ENCODE data around the gene USP5. TPM values are rescaled to one million over a fixed set of nuclear protein-coding genes. Genes with fewer than 3 reads are reported as not detected.

Gene USP5
- total RNA-seq, 1 experiment from 2014 or later, result 158 TPM

DNA sequence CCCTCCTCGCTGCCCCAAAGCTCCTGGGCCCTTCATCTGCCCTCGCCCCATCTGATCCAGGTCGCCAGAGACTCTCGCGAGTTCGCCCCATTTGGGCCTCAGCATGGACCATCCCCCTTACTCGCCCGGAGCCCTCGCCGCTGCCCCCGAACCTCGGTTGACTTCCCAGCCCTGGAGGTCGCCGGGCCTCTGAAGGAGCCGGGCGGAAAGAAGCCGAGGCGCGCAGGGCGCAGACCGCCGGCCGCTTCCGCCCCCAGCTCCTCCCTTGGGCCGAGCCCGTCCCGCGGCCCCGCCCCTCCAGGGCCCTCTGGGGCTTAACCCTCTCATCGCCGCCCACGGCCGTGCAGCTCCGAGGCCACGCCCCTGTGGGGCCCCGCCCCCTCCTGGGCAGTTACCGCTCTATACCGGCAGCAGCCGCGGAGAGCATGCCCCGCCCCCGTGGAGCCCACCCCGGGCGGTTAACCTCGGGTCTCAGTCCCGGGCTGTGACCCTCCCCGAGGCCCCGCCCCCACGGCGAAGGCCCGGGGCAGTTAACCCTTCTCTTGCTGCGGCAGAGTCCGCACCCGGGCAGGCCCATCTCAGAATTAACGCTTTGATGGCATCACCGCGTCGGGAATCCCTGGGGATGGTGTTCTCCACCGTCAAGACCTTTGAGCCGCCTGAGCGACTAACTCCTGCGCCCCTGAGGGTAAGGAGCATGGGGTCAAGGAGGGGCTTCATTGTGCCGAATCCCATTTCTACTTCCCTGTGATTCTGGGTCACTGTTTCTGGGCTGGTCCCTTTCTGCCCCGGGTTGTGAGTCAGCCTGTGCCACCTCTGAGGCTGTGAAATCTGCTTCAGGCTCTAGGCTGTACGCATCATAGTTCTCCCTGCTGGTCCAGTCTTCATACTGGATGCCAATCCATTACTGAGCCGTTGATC, 21.4 kb downstream of the USP5 start, which contains the start of gene SPSB2 (continued):
- peak; percentile 15; the same call in 1 of the 2 replicates for TF ChIP-seq ZNF232 (CRISPR knock-in tag; IDR thresholded peaks at IDR 0.05)
- TF ChIP-seq ZNF281 (CRISPR knock-in tag; IDR thresholded peaks at IDR 0.05), result no peak
- peak; percentile 84; the same call in 1 of the 2 replicates for TF ChIP-seq E2F5 (CRISPR knock-in tag; IDR thresholded peaks at IDR 0.05)
- TF ChIP-seq NFATC4 (CRISPR knock-in tag; IDR thresholded peaks at IDR 0.05), result no peak
- peak; percentile 99 for TF ChIP-seq SP1 (CRISPR knock-in tag; conservative IDR thresholded peaks at IDR 0.05)
- no peak for TF ChIP-seq PRRX2 (CRISPR knock-in tag; IDR thresholded peaks at IDR 0.05)
- no peak for TF ChIP-seq ATF2 (CRISPR knock-in tag; IDR thresholded peaks at IDR 0.05; ENCODE audit: borderline replicate concordance, low read depth)
- TF ChIP-seq TEAD1 (CRISPR knock-in tag; IDR thresholded peaks at IDR 0.05), result peak; percentile 47; the same call in 1 of the 2 replicates
- no peak for TF ChIP-seq MXD4 (CRISPR knock-in tag; IDR thresholded peaks at IDR 0.05; ENCODE audit: borderline replicate concordance)
- TF ChIP-seq HMGXB4 (CRISPR knock-in tag; IDR thresholded peaks at IDR 0.05), result peak; percentile 53; the same call in 1 of the 2 replicates
- 0 out of 2 replicates have a peak, but pooled peaks have one; percentile 72 for TF ChIP-seq ETV6 (CRISPR knock-in tag; IDR thresholded peaks at IDR 0.05)
- TF ChIP-seq, protein P1, sequence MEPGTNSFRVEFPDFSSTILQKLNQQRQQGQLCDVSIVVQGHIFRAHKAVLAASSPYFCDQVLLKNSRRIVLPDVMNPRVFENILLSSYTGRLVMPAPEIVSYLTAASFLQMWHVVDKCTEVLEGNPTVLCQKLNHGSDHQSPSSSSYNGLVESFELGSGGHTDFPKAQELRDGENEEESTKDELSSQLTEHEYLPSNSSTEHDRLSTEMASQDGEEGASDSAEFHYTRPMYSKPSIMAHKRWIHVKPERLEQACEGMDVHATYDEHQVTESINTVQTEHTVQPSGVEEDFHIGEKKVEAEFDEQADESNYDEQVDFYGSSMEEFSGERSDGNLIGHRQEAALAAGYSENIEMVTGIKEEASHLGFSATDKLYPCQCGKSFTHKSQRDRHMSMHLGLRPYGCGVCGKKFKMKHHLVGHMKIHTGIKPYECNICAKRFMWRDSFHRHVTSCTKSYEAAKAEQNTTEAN (CRISPR knock-in tag; IDR thresholded peaks at IDR 0.05), result peak; percentile 31; the same call in 1 of the 2 replicates
- TF ChIP-seq RORB (CRISPR knock-in tag; IDR thresholded peaks at IDR 0.05), result no peak
- no peak for TF ChIP-seq JUN (CRISPR knock-in tag; IDR thresholded peaks at IDR 0.05)
- TF ChIP-seq, protein P2, sequence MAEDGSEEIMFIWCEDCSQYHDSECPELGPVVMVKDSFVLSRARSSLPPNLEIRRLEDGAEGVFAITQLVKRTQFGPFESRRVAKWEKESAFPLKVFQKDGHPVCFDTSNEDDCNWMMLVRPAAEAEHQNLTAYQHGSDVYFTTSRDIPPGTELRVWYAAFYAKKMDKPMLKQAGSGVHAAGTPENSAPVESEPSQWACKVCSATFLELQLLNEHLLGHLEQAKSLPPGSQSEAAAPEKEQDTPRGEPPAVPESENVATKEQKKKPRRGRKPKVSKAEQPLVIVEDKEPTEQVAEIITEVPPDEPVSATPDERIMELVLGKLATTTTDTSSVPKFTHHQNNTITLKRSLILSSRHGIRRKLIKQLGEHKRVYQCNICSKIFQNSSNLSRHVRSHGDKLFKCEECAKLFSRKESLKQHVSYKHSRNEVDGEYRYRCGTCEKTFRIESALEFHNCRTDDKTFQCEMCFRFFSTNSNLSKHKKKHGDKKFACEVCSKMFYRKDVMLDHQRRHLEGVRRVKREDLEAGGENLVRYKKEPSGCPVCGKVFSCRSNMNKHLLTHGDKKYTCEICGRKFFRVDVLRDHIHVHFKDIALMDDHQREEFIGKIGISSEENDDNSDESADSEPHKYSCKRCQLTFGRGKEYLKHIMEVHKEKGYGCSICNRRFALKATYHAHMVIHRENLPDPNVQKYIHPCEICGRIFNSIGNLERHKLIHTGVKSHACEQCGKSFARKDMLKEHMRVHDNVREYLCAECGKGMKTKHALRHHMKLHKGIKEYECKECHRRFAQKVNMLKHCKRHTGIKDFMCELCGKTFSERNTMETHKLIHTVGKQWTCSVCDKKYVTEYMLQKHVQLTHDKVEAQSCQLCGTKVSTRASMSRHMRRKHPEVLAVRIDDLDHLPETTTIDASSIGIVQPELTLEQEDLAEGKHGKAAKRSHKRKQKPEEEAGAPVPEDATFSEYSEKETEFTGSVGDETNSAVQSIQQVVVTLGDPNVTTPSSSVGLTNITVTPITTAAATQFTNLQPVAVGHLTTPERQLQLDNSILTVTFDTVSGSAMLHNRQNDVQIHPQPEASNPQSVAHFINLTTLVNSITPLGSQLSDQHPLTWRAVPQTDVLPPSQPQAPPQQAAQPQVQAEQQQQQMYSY (CRISPR knock-in tag; IDR thresholded peaks at IDR 0.05), result no peak; the same call in 1 of the 2 replicates
- TF ChIP-seq PREB (CRISPR knock-in tag; IDR thresholded peaks at IDR 0.05; ENCODE audit: borderline replicate concordance), result no peak
- TF ChIP-seq RELA (CRISPR knock-in tag; IDR thresholded peaks at IDR 0.05; ENCODE audit: borderline replicate concordance), result no peak
- TF ChIP-seq ZNF219 (CRISPR knock-in tag; IDR thresholded peaks at IDR 0.05; ENCODE audit: borderline replicate concordance), result no peak
- TF ChIP-seq ZNF532 (CRISPR knock-in tag; IDR thresholded peaks at IDR 0.05; ENCODE audit: borderline replicate concordance), result no peak

Data from WTC11 (cell line).